T-cell (primary cell): ENCODE data around the gene ARF6. TPM values are rescaled to one million over a fixed set of nuclear protein-coding genes. Genes with fewer than 3 reads are reported as not detected.
"Not testable (repeated sequence)": the region's sequence is repeated elsewhere in the genome, so short reads cannot be mapped to it uniquely, and the experiment has no call there.

Source experiments
- ATAC-seq, 4 experiments: fragments of 200-7000 bp in 3 of 4; fragments of 150-1000 bp in 1 of 4; cut with Tn5 transposase; replicated peaks in 1 of 4; 1 replicate in 3 of 4; 2 replicates in 1 of 4; pipeline ENCODE4 v1.10.0; 2021; ENCODE audit warnings: moderate library complexity in 3 of 4, mild to moderate bottlenecking in 2 of 4, moderate number of reproducible peaks in 1 of 4
- CTCF ChIA-PET, 2 donors: fragments of 300-600 bp; sonication (Branson Sonifier 250); formaldehyde crosslinking; loops; one replicate each; lab custom pipeline; 2022; ENCODE audit warnings: antibody characterized with exemption in 2 of 2; lab: Charles Lee
- POLR2A ChIA-PET, 2 donors: fragments of 300-600 bp; sonication (Branson Sonifier 250); formaldehyde crosslinking; loops; one replicate each; lab custom pipeline; 2022; ENCODE audit warnings: antibody characterized with exemption in 2 of 2; lab: Charles Lee
- DNase-seq, 35 experiments: peaks; one replicate each; pipeline versions ENCODE4 v3.0.0 to v3.0.0-alpha.2; 2013 to 2023
- H3K27ac ChIP-seq: one replicate; pipeline ENCODE4 v1.5.1; 2013; ENCODE audit warnings: low read length
- H3K27me3 ChIP-seq, 2 experiments: replicated peaks in 1 of 2; 1 replicate in 1 of 2; 2 replicates in 1 of 2; pipeline versions ENCODE4 v1.6.1 to v1.7.0; 2013; ENCODE audit warnings: low read length in 1 of 2, mixed read lengths in 1 of 2; ENCODE audit not compliant: control insufficient read depth in 2 of 2, insufficient read depth in 2 of 2; ENCODE audit errors: extremely low read depth in 1 of 2
- H3K36me3 ChIP-seq, 2 donors: 1 replicate in 1 of 2; 2 replicates in 1 of 2; pipeline versions ENCODE4 v1.6.1 to v1.7.0; 2013; ENCODE audit warnings: low read length in 1 of 2; ENCODE audit not compliant: control insufficient read depth in 2 of 2, insufficient read depth in 1 of 2; ENCODE audit errors: extremely low read depth in 1 of 2
- H3K4me1 ChIP-seq, 2 experiments: 1 replicate in 1 of 2; 2 replicates in 1 of 2; pipeline versions ENCODE4 v1.6.1 to v1.7.0; 2013; ENCODE audit warnings: low read length in 2 of 2, mixed read lengths in 1 of 2; ENCODE audit not compliant: insufficient read depth in 2 of 2, control insufficient read depth in 1 of 2; ENCODE audit errors: extremely low read depth in 1 of 2
- H3K4me3 ChIP-seq, 2 donors: 1 replicate in 1 of 2; 2 replicates in 1 of 2; pipeline versions ENCODE4 v1.5.1 to v1.7.0; 2013; ENCODE audit warnings: mild to moderate bottlenecking in 2 of 2, low read length in 1 of 2, moderate library complexity in 1 of 2; ENCODE audit not compliant: control insufficient read depth in 1 of 2; ENCODE audit errors: extremely low read depth in 1 of 2
- H3K9me3 ChIP-seq: 2 replicates; pipeline ENCODE4 v1.7.0; 2013
- H3K27ac Mint-ChIP-seq, 2 donors: one replicate each; pipeline ENCODE4 v1.8.0; 2020 to 2021; ENCODE audit warnings: mild to moderate bottlenecking in 2 of 2, mixed read lengths in 2 of 2
- H3K27me3 Mint-ChIP-seq, 2 donors: one replicate each; pipeline ENCODE4 v1.8.0; 2021 to 2022; ENCODE audit warnings: mixed read lengths in 2 of 2
- H3K36me3 Mint-ChIP-seq: one replicate; pipeline ENCODE4 v1.8.0; 2021; ENCODE audit warnings: mixed read lengths
- H3K4me1 Mint-ChIP-seq, 3 donors: one replicate each; pipeline ENCODE4 v1.8.0; 2020 to 2022; ENCODE audit warnings: mixed read lengths in 3 of 3, mild to moderate bottlenecking in 1 of 3
- H3K4me3 Mint-ChIP-seq, 3 donors: one replicate each; pipeline ENCODE4 v1.8.0; 2020 to 2022; ENCODE audit warnings: mild to moderate bottlenecking in 3 of 3, mixed read lengths in 3 of 3, moderate library complexity in 3 of 3
- H3K9me3 Mint-ChIP-seq, 3 donors: one replicate each; pipeline ENCODE4 v1.8.0; 2020 to 2022; ENCODE audit warnings: mixed read lengths in 3 of 3
- WGBS: methylation state at CpG from one replicate; pipeline ENCODE4 v1.1.5; 2013; ENCODE audit warnings: missing lambda C conversion rate; ENCODE audit not compliant: insufficient coverage; 5-methylcytosine and 5-hydroxymethylcytosine counted together
- total RNA-seq, 35 experiments: library from RNA in 6 of 35; stranded (reverse) in 6 of 35; fragments of 120-200 nt in 1 of 35; gene quantifications; one replicate each; pipeline versions ENCODE4 v1.2.1 to v1.2.4 and lab custom pipeline; 2013 to 2026

Gene ARF6
- total RNA-seq, 5 donors from 2014 or later (not counting 1 experiment from before 2014, with no cell fraction given) = 72.0 to 111 (median 93.6) TPM

GRCh38 chr14:49933704-49934103 lies 40.8 kb downstream of the ARF6 start:
- Mint-ChIP-seq H3K4me1 (peaks cover 6 to 13% (median 11%) of the 10 kb centered on the region in 3 donors), H3K9me3 (peaks cover 0 to 7% (median 0%) of the 10 kb centered on the region in 3 donors), H3K36me3 (no peaks in the 10 kb centered on the region), H3K27me3 (no peaks in the 10 kb centered on the region), H3K27ac (no peak overlapping the region), H3K4me3 (no peak overlapping the region)
- H3K4me1 ChIP-seq = peaks cover 0 to 2% of the 10 kb centered on the region in 2 experiments
- no peak for ATAC-seq
- ChIA-PET CTCF (interaction anchor here in 1 of 2 donors (0.6 kb wide), 1 partner anchor 147 kb away, joined by 3 read pairs; no protein-coding TSS in a partner anchor), POLR2A (no interaction called here)
- no peaks in the 10 kb centered on the region for H3K9me3 ChIP-seq
- H3K4me3 ChIP-seq = no peak overlapping the region
- H3K36me3 ChIP-seq = no peaks in the 10 kb centered on the region
- DNase-seq = no peak
- no peaks in the 10 kb centered on the region for H3K27me3 ChIP-seq
- H3K27ac ChIP-seq = no peak overlapping the region
- no CpG with 5 or more reads among the region's 5 CpGs for WGBS

- H3K4me1 ChIP-seq = peaks cover 0 to 5% of the 10 kb centered on the region in 2 experiments
- no peak for ATAC-seq
- CTCF ChIA-PET = no interaction called here
Observed at GRCh38 chr14:49934646-49935045, 41.8 kb downstream of the ARF6 start.

GRCh38 chr14:49935526-49935925 lies 42.6 kb downstream of the ARF6 start:
- no peak overlapping the region for H3K4me3 ChIP-seq
- ATAC-seq (no peak), DNase-seq (no peak)
- no peak overlapping the region for H3K27ac Mint-ChIP-seq
- peaks cover 9 to 13% of the 10 kb centered on the region in 2 experiments for H3K4me1 ChIP-seq
- no peaks in the 10 kb centered on the region for H3K9me3 ChIP-seq
- H3K36me3 Mint-ChIP-seq = peaks cover 3% of the 10 kb centered on the region
- H3K27ac ChIP-seq = no peak overlapping the region
- H3K27me3 ChIP-seq = no peaks in the 10 kb centered on the region
- peaks cover 2 to 7% (median 4%) of the 10 kb centered on the region in 3 donors for H3K9me3 Mint-ChIP-seq
- no CpG with 5 or more reads among the region's 3 CpGs for WGBS
- no peaks in the 10 kb centered on the region for H3K27me3 Mint-ChIP-seq
- POLR2A ChIA-PET = no interaction called here
- no peaks in the 10 kb centered on the region for H3K36me3 ChIP-seq
- H3K4me3 Mint-ChIP-seq = no peak overlapping the region
- CTCF ChIA-PET = no interaction called here
- peaks cover 20 to 25% (median 24%) of the 10 kb centered on the region in 3 donors for H3K4me1 Mint-ChIP-seq

More at GRCh38 chr14:49934646-49935045, 41.8 kb downstream of the ARF6 start:
- H3K9me3 Mint-ChIP-seq = peaks cover 2 to 7% (median 4%) of the 10 kb centered on the region in 3 donors
- H3K4me1 Mint-ChIP-seq = peaks cover 11 to 18% (median 16%) of the 10 kb centered on the region in 3 donors
- no peak overlapping the region for H3K27ac Mint-ChIP-seq
- H3K4me3 Mint-ChIP-seq = no peak overlapping the region
- H3K36me3 Mint-ChIP-seq = peaks cover 3% of the 10 kb centered on the region
- no peaks in the 10 kb centered on the region for H3K27me3 Mint-ChIP-seq
- Histone ChIP-seq H3K36me3 (no peaks in the 10 kb centered on the region), H3K27ac (no peak overlapping the region), H3K4me3 (no peak overlapping the region), H3K27me3 (no peaks in the 10 kb centered on the region), H3K9me3 (no peaks in the 10 kb centered on the region)
- POLR2A ChIA-PET = no interaction called here
- no peak for DNase-seq

GRCh38 chr14:49936246-49936645 lies 43.4 kb downstream of the ARF6 start:
- ATAC-seq, DNase-seq, H3K4me3 ChIP-seq, H3K36me3 Mint-ChIP-seq, H3K4me3 Mint-ChIP-seq, H3K9me3 Mint-ChIP-seq, H3K27me3 ChIP-seq, H3K27me3 Mint-ChIP-seq, H3K27ac ChIP-seq, H3K9me3 ChIP-seq, H3K36me3 ChIP-seq, H3K27ac Mint-ChIP-seq, POLR2A ChIA-PET, CTCF ChIA-PET: not testable (repeated sequence)
- no CpG with 5 or more reads among the region's 2 CpGs for WGBS
- peaks cover 26 to 29% (median 28%) of the 10 kb centered on the region in 3 donors for H3K4me1 Mint-ChIP-seq
- peaks cover 14 to 16% of the 10 kb centered on the region in 2 experiments for H3K4me1 ChIP-seq

- H3K27me3 Mint-ChIP-seq, H3K27ac Mint-ChIP-seq, H3K4me3 Mint-ChIP-seq, H3K9me3 Mint-ChIP-seq, H3K36me3 Mint-ChIP-seq, H3K27me3 ChIP-seq, H3K27ac ChIP-seq, H3K4me3 ChIP-seq, DNase-seq, POLR2A ChIA-PET, H3K36me3 ChIP-seq, CTCF ChIA-PET, H3K9me3 ChIP-seq, ATAC-seq: not testable (repeated sequence)
- H3K4me1 ChIP-seq = peaks cover 18 to 21% of the 10 kb centered on the region in 2 experiments
- 96% methylated on average over 3 of the region's 5 CpGs for WGBS
- H3K4me1 Mint-ChIP-seq = peaks cover 28 to 32% (median 32%) of the 10 kb centered on the region in 3 donors
Observed at GRCh38 chr14:49936882-49937281, 44.0 kb downstream of the ARF6 start.

GRCh38 chr14:49939215-49939614 lies 46.3 kb downstream of the ARF6 start:
- not testable (repeated sequence) for H3K27ac ChIP-seq, H3K27me3 ChIP-seq, H3K4me3 Mint-ChIP-seq, ATAC-seq, H3K4me3 ChIP-seq, H3K9me3 ChIP-seq, DNase-seq, H3K36me3 ChIP-seq, H3K27me3 Mint-ChIP-seq
- H3K4me1 Mint-ChIP-seq = peaks cover 45 to 54% (median 54%) of the 10 kb centered on the region in 3 donors
- peaks cover 18 to 31% of the 10 kb centered on the region in 2 experiments for H3K4me1 ChIP-seq
- H3K27ac Mint-ChIP-seq = peak overlapping the region in 1 of 2 donors; percentile 93
- ChIA-PET POLR2A (interaction anchor here (0.5 to 0.6 kb wide), 3 partner anchors 51 to 82 kb away, joined by 3 read pairs; no protein-coding TSS in a partner anchor), CTCF (interaction anchor here (0.6 to 2.3 kb wide), 4 partner anchors 22 to 143 kb away, joined by 3 to 9 read pairs (median 7); no protein-coding TSS in a partner anchor)
- H3K36me3 Mint-ChIP-seq = peaks cover 16% of the 10 kb centered on the region
- peaks cover 8 to 16% (median 15%) of the 10 kb centered on the region in 3 donors for H3K9me3 Mint-ChIP-seq
- 100% methylated on average over 1 of the region's 2 CpGs for WGBS
